Measurements from ENCODE around the gene SNRNP40.

The SNRNP40 gene

DNA sequence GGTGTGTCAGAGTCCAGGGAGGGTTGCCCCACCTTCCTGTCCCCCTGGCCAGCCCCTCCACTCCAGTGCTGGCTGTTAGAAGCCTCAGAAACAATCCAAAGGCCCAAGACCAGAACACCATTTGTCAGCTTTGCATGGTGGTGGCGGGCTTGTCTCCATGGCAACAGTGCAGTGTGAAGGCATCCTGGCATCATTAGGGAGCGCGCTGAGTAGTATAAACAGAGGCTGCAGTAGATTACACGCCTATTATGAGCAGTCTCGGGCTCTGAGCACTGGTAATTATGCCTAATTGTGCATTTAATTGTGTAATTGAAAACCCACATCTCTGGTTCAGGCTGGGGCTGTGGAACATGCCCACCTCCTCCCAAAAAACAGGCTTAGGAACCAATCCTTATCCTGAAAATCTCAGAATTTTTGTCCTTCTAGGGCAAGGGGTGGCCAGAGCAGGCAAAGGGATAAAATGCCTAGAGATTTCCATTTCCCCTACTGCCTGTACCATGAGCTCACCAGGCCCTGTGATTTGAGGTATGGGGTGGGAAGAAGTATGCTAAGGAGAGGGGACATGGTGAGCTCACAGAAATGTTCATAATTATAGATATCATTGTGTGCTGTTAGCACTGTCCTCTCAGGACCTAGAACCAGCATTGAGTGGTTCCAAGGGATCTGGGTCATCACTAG, 68.6 kb downstream of the SNRNP40 start:
- H3K27me3 ChIP-seq (ENCODE audit: control insufficient read depth, insufficient read depth, low read length): no peaks in the 10 kb centered on the region
- no peaks in the 10 kb centered on the region for H3K36me3 ChIP-seq (ENCODE audit: control insufficient read depth, insufficient read depth, low read length)
- no peaks in the 10 kb centered on the region for H3K9me3 ChIP-seq (ENCODE audit: control insufficient read depth, insufficient read depth, low read length)
- H3K4me1 ChIP-seq (ENCODE audit: control insufficient read depth, insufficient read depth, low read length): no peaks in the 10 kb centered on the region
- no peak overlapping the region for H3K4me3 ChIP-seq (ENCODE audit: low read depth, low read length)
- H3K9ac ChIP-seq (ENCODE audit: low read depth, low read length): no peak overlapping the region

DNA sequence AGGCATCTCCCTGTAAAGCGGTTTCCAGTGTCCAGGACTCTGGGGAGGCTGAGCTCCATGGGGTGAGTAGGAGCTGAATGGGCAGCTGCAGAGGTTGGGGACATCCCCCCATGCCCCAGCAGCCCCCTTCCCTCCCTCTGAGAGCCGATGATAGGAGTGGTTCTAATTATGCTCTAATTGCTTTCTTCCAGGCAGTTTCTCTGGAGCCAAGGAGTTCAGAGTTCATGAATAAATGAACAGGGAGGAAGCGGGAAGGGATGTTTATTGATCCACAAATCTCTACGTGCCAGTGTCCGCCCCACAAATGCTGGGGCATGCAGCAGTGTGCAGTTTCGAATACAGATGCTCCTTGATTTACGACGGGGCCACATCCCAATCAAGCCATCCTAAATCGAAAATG, 72.5 kb downstream of the SNRNP40 start:
- Histone ChIP-seq H3K36me3 (ENCODE audit: control insufficient read depth, insufficient read depth, low read length) (no peaks in the 10 kb centered on the region), H3K9ac (ENCODE audit: low read depth, low read length) (no peak overlapping the region), H3K27me3 (ENCODE audit: control insufficient read depth, insufficient read depth, low read length) (no peaks in the 10 kb centered on the region), H3K4me1 (ENCODE audit: control insufficient read depth, insufficient read depth, low read length) (no peaks in the 10 kb centered on the region), H3K4me3 (ENCODE audit: low read depth, low read length) (no peak overlapping the region), H3K9me3 (ENCODE audit: control insufficient read depth, insufficient read depth, low read length) (no peaks in the 10 kb centered on the region)

DNA sequence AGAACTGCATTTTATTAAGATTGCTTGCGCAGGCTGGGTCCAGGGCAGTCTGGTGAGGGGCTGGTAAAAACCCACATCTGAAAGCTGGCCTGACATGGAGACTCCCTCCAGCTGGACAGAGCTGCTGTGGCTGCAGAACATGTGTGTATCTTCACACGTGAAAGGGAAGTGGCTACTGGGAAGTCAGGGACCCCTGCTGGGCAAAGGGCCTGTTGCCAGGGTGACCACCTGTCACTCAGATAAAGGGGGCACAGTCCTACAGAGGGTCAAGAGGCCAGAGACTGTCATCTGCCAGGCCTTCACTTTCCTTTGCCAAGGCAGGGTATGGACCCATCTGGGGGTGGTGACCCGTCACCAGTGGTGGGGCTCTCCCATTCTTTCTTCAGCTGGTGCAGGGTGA, 74.4 kb downstream of the SNRNP40 start:
- H3K9me3 ChIP-seq (ENCODE audit: control insufficient read depth, insufficient read depth, low read length): no peaks in the 10 kb centered on the region
- H3K4me1 ChIP-seq (ENCODE audit: control insufficient read depth, insufficient read depth, low read length): no peaks in the 10 kb centered on the region
- H3K9ac ChIP-seq (ENCODE audit: low read depth, low read length): no peak overlapping the region
- H3K27me3 ChIP-seq (ENCODE audit: control insufficient read depth, insufficient read depth, low read length): no peaks in the 10 kb centered on the region
- no peak overlapping the region for H3K4me3 ChIP-seq (ENCODE audit: low read depth, low read length)
- no peaks in the 10 kb centered on the region for H3K36me3 ChIP-seq (ENCODE audit: control insufficient read depth, insufficient read depth, low read length)

DNA sequence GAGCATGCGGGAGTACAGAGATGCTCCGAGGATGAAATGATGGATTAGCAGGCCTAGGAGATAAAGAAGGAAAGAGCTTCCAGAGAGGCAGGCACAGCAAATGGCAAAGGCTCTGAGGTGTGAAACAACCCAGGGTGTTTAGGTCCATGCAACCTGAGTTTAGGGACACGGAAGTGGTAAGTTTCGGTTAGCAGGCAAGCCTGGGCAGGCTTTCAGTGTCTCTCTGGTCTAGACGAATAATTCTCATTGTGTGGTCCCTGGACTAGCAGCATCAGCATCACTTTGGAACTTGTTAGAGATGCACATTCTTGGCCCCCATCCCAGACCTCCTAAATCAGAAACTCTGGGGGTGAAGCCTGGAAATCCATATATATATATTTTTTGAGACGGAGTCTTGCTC, 75.5 kb downstream of the SNRNP40 start:
- no peaks in the 10 kb centered on the region for H3K27me3 ChIP-seq (ENCODE audit: control insufficient read depth, insufficient read depth, low read length)
- H3K9me3 ChIP-seq (ENCODE audit: control insufficient read depth, insufficient read depth, low read length): no peaks in the 10 kb centered on the region
- no peak overlapping the region for H3K4me3 ChIP-seq (ENCODE audit: low read depth, low read length)
- no peaks in the 10 kb centered on the region for H3K36me3 ChIP-seq (ENCODE audit: control insufficient read depth, insufficient read depth, low read length)
- H3K4me1 ChIP-seq (ENCODE audit: control insufficient read depth, insufficient read depth, low read length): peaks cover 3% of the 10 kb centered on the region
- peak overlapping the region; percentile 47 for H3K9ac ChIP-seq (ENCODE audit: low read depth, low read length)

DNA sequence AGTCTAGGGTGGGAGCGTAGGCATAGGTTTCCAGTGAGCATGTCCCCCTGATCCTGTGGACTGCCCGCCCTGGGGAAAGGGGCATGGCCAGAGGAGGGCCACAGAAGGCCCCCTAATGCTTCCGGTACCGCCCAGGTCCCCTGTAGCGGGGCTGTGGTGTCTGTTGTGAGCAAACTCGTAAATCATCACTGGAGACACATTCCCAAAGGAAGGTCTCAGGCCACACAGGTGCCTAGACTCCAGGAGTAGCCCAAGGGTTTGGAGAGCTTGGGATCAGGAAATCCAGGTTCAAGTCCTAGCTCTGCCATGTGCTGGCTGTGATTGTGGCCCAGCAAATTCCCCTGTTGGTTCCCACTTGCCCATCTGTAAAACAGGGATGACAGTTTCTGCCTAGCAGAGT, 77.1 kb downstream of the SNRNP40 start:
- Histone ChIP-seq H3K4me1 (ENCODE audit: control insufficient read depth, insufficient read depth, low read length) (peaks cover 8% of the 10 kb centered on the region), H3K27me3 (ENCODE audit: control insufficient read depth, insufficient read depth, low read length) (no peaks in the 10 kb centered on the region), H3K36me3 (ENCODE audit: control insufficient read depth, insufficient read depth, low read length) (no peaks in the 10 kb centered on the region), H3K9me3 (ENCODE audit: control insufficient read depth, insufficient read depth, low read length) (no peaks in the 10 kb centered on the region), H3K4me3 (ENCODE audit: low read depth, low read length) (no peak overlapping the region), H3K9ac (ENCODE audit: low read depth, low read length) (no peak overlapping the region)

DNA sequence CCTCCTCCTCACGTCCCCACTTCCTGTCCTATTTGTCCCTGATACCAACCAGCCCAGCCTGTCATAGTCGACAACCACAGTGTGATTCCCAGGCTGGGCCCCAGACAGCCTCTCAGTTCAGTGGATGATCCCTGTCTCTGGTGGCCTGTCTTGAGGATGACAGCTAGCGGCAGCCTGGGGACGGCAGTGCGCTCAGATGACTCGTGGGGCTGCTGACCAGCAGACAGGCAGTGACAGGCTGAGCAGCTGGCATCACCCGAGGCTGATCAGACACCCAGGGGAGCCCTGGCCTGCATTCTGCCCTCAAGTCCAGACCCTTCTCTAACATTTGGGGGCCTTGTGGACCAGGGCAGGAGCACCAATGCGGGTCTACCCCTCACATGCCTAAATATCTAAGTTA, 77.9 kb downstream of the SNRNP40 start:
- Histone ChIP-seq H3K27me3 (ENCODE audit: control insufficient read depth, insufficient read depth, low read length) (no peaks in the 10 kb centered on the region), H3K36me3 (ENCODE audit: control insufficient read depth, insufficient read depth, low read length) (no peaks in the 10 kb centered on the region), H3K9me3 (ENCODE audit: control insufficient read depth, insufficient read depth, low read length) (no peaks in the 10 kb centered on the region), H3K4me3 (ENCODE audit: low read depth, low read length) (no peak overlapping the region), H3K4me1 (ENCODE audit: control insufficient read depth, insufficient read depth, low read length) (peaks cover 8% of the 10 kb centered on the region), H3K9ac (ENCODE audit: low read depth, low read length) (no peak overlapping the region)

DNA sequence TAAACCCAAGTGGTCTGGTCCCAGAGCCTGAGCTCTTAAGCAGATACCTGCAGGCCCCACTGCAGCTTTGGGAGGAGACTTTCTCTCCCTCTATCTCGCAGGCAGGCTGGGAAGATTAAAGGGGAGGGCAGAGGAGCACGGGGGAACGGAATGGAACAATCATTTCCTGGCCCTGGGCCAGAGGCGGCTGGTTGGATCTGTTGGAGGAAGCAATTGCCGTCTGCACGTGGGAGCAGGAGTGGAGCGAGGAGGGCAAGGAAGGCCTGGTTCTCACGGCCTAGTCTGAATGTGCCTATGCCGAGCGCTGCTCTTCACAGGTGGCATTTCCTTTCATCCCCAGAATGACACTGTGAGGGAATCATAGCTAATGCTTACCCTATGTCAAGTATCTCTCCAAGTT, 80.6 kb downstream of the SNRNP40 start:
- Histone ChIP-seq H3K27me3 (ENCODE audit: control insufficient read depth, insufficient read depth, low read length) (no peaks in the 10 kb centered on the region), H3K9me3 (ENCODE audit: control insufficient read depth, insufficient read depth, low read length) (no peaks in the 10 kb centered on the region), H3K36me3 (ENCODE audit: control insufficient read depth, insufficient read depth, low read length) (no peaks in the 10 kb centered on the region), H3K4me3 (ENCODE audit: low read depth, low read length) (no peak overlapping the region), H3K9ac (ENCODE audit: low read depth, low read length) (no peak overlapping the region), H3K4me1 (ENCODE audit: control insufficient read depth, insufficient read depth, low read length) (peaks cover 8% of the 10 kb centered on the region)

DNA sequence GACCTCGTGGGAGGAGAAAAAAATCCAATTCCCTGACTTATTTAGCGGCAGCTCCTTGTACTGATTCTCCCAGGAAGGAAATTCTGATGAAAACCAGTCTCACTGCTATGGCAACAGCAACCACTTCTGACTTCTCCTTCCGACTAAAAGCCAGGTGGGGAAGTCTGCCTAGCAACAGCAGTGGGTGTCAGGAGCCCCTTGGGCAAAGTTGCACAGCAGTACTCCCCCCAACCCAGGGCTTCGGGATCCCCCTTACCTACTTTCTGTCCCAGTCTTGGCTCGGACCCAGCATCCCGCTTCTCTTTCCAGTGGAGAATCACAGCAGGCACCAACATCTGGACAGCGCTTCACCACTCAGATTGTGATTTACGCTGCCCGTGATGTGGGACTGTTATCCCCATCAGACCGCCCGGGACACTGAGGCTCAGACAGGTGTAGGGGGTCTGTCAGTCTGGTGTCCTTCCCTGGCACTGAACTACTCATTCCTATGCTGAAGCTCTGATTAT, 81.5 kb downstream of the SNRNP40 start:
- H3K36me3 ChIP-seq (ENCODE audit: control insufficient read depth, insufficient read depth, low read length): no peaks in the 10 kb centered on the region
- no peak overlapping the region for H3K4me3 ChIP-seq (ENCODE audit: low read depth, low read length)
- H3K4me1 ChIP-seq (ENCODE audit: control insufficient read depth, insufficient read depth, low read length): peaks cover 8% of the 10 kb centered on the region
- no peak overlapping the region for H3K9ac ChIP-seq (ENCODE audit: low read depth, low read length)
- H3K27me3 ChIP-seq (ENCODE audit: control insufficient read depth, insufficient read depth, low read length): no peaks in the 10 kb centered on the region
- H3K9me3 ChIP-seq (ENCODE audit: control insufficient read depth, insufficient read depth, low read length): no peaks in the 10 kb centered on the region

DNA sequence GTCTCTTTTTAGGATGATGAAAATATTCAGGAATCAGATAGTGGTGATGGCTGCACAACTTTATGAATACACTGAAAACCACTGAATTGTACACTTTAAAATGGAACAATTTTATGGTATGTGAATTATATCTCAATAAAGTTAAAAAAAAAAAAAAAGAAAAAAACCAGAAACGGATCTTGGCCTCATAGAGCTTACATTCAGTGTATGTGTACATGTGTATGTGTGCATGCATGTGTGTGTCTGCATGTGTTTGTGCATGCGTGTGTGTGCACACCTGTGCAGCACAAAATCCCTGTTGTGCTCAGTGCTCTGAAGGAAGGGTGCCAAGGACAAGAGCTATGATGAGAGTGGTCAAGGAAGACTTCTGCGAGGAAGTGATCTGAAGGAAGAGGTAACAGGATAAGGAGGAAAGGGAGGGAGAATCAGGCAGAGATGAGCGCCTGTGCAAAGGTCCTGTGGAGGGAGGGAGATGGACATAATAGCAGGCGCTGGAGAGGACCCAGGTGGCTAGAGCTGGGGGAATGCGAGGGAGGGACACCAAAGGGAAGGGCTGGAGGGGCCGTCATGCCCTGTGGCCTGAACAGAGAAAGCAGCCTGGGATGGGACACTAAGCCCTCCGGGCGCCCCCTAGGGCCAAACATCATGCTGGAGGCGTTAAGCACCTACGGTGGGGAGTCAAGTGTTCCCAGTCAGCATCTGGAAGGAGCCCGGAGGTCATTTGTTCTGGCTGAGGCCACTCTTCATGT, 82.1 kb downstream of the SNRNP40 start:
- H3K9ac ChIP-seq (ENCODE audit: low read depth, low read length): no peak overlapping the region

More for the DNA sequence above, 82.1 kb downstream of the SNRNP40 start:
- no peaks in the 10 kb centered on the region for H3K9me3 ChIP-seq (ENCODE audit: control insufficient read depth, insufficient read depth, low read length)
- H3K4me1 ChIP-seq (ENCODE audit: control insufficient read depth, insufficient read depth, low read length): peaks cover 8% of the 10 kb centered on the region
- H3K27me3 ChIP-seq (ENCODE audit: control insufficient read depth, insufficient read depth, low read length): no peaks in the 10 kb centered on the region
- no peaks in the 10 kb centered on the region for H3K36me3 ChIP-seq (ENCODE audit: control insufficient read depth, insufficient read depth, low read length)
- H3K4me3 ChIP-seq (ENCODE audit: low read depth, low read length): no peak overlapping the region

Measured in iPS-15b (cell line).